DMS 273 (cell line): ENCODE measurements around the gene OR10T2.
"Not testable (repeated sequence)": the region's sequence is repeated elsewhere in the genome, so short reads cannot be mapped to it uniquely, and the experiment has no call there.

ENCODE experiments used
- DNase-seq: peaks from one replicate; lab custom pipeline; 2025; ENCODE audit not compliant: unreplicated experiment; lab: John Stamatoyannopoulos, UW

Gene OR10T2

GRCh38 chr1:158357441-158357840 lies 41.8 kb downstream of the OR10T2 start:
- no peak for DNase-seq

DNA sequence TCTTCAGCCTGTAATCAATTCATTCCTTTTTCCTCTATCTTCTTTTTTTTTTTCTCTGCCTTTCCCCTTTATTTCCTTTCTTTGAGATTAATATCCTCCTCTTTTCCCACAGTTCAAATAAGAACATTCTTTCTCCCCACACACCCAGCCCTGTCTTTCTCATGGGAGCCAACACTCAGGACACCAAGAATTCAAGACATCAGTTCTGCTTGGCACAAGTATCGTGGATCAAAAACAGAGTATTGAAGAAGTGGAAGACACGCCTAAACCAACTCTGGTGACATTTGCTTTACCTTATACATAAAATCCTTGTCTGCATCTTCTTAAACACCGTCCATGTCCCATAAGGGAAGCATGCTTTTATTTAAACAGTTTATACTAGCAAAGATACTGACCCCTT lies 42.6 kb downstream of the OR10T2 start:
- DNase-seq = no peak

GRCh38 chr1:158355773-158356285 lies 43.4 kb downstream of the OR10T2 start:
- DNase-seq = no peak

GRCh38 chr1:158354255-158354654 lies 45.0 kb downstream of the OR10T2 start:
- no peak for DNase-seq

- DNase-seq = no peak
Observed at GRCh38 chr1:158353303-158354075, 45.8 kb downstream of the OR10T2 start, which contains the start of gene CD1E. TSS of gene CD1E (plus strand) at chr1:158353894. CDS start at chr1:158353989, 95 bp downstream.

- not testable (repeated sequence) for DNase-seq
Observed at GRCh38 chr1:158348946-158349345, 50.3 kb downstream of the OR10T2 start.
